Activated CD4-positive, alpha-beta T cell treated with anti-CD3 and anti-CD28 coated beads, Interleukin-2, amount 50 U/mL, for 1 hour (primary cell): Measurements from ENCODE around the gene CHRNA3.

Source experiments
- DNase-seq: peaks from one replicate; pipeline ENCODE4 v3.0.0-alpha.2; 2020

CHRNA3 gene

GRCh38 chr15:78635346-78635745 is 14.6 kb upstream of the CHRNA3 start:
- no peak for DNase-seq

GRCh38 chr15:78634210-78635145 is 13.7 kb upstream of the CHRNA3 start:
- no peak for DNase-seq

GRCh38 chr15:78633348-78633747 is 12.6 kb upstream of the CHRNA3 start:
- no peak for DNase-seq

GRCh38 chr15:78630886-78631633 is 10.3 kb upstream of the CHRNA3 start:
- DNase-seq, result no peak

- DNase-seq, result no peak
Measured at GRCh38 chr15:78629716-78630065, 8.9 kb upstream of the CHRNA3 start.

- no peak for DNase-seq
Measured at GRCh38 chr15:78629031-78629715, 8.4 kb upstream of the CHRNA3 start.

- no peak for DNase-seq
Measured at GRCh38 chr15:78628227-78628626, 7.4 kb upstream of the CHRNA3 start.

- DNase-seq, result no peak
Measured at GRCh38 chr15:78627348-78627747, 6.6 kb upstream of the CHRNA3 start.

- no peak for DNase-seq
Measured at GRCh38 chr15:78626381-78626995, 5.7 kb upstream of the CHRNA3 start.

- no peak for DNase-seq
Measured at GRCh38 chr15:78625606-78626280, 4.9 kb upstream of the CHRNA3 start.

- DNase-seq, result no peak
Measured at GRCh38 chr15:78624651-78625590, 4.1 kb upstream of the CHRNA3 start.

GRCh38 chr15:78623786-78624497 is 3.1 kb upstream of the CHRNA3 start:
- no peak for DNase-seq

GRCh38 chr15:78621810-78622402 is 1.1 kb upstream of the CHRNA3 start:
- no peak for DNase-seq

GRCh38 chr15:78620021-78620526 is 722 bp downstream of the CHRNA3 start:
- no peak for DNase-seq

- no peak for DNase-seq
Measured at GRCh38 chr15:78619022-78619950, 1.5 kb downstream of the CHRNA3 start.

- DNase-seq, result peak; percentile 80
Measured at GRCh38 chr15:78618490-78618934, 2.3 kb downstream of the CHRNA3 start.

- DNase-seq, result no peak
Measured at GRCh38 chr15:78618064-78618463, 2.7 kb downstream of the CHRNA3 start.

GRCh38 chr15:78617516-78617915 is 3.3 kb downstream of the CHRNA3 start:
- DNase-seq, result no peak

GRCh38 chr15:78617076-78617475 is 3.7 kb downstream of the CHRNA3 start:
- no peak for DNase-seq
